Neural cell (in vitro differentiated cells): Measurements from ENCODE around the gene CNTNAP2.
"Not testable (repeated sequence)": the region's sequence is repeated elsewhere in the genome, so short reads cannot be mapped to it uniquely, and the experiment has no call there.

ENCODE experiments used
- EP300 ChIP-seq: fragments of 450-650 bp; conservative IDR thresholded peaks from 2 replicates; pipeline ENCODE4 v1.6.1; 2014; ENCODE audit warnings: antibody characterized with exemption, mild to moderate bottlenecking, moderate library complexity; ENCODE audit not compliant: poor library complexity, severe bottlenecking
- EZH2 ChIP-seq: fragments of 200-600, 300-800 bp; shearing (Covaris generic), sonication (generic); IDR thresholded peaks from 2 replicates; pipeline ENCODE4 v1.6.1; 2014; ENCODE audit warnings: antibody characterized with exemption, low read length, borderline replicate concordance, mild to moderate bottlenecking; ENCODE audit not compliant: insufficient read depth, poor library complexity, severe bottlenecking
- POLR2AphosphoS5 ChIP-seq: IDR thresholded peaks from 2 replicates; pipeline ENCODE4 v1.6.1; 2012
- RAD21 ChIP-seq: fragments of 450-650 bp; conservative IDR thresholded peaks from 2 replicates; pipeline ENCODE4 v1.6.1; 2014; ENCODE audit warnings: antibody characterized with exemption, mild to moderate bottlenecking, moderate library complexity
- TF ChIP-seq, protein P1 (sequence below): fragments of 450-650 bp; IDR thresholded peaks from 2 replicates; pipeline ENCODE4 v1.5.1; 2014; ENCODE audit warnings: antibody characterized with exemption, mild to moderate bottlenecking, moderate library complexity; ENCODE audit not compliant: poor library complexity, severe bottlenecking

DNA sequence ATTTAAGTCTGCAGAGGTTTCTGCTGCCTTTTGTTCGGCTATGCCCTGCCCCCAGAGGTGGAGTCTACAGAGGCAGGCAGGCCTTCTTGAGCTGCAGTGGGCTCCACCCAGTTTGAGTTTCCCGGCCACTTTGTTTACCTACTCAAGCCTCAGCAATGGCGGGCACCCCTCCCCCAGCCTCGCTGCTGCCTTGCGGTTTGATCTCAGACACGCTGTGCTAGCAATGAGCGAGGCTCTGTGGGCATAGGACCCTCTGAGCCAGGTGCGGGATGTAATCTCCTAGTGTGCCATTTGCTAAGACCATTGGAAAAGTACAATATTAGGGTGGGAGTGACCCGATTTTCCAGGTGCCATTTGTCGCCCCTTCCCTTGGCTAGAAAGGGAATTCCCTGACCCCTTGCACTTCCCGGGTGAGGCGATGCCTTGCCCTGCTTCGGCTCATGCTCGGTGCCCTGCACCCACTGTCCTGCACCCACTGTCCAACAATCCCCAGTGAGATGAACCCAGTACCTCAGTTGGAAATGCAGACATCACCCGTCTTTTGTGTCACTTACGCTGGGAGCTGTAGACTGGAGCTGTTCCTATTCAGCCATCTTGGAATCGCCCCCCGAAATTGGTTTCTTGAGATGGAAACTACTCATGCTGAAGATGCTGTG lies 1621.1 kb downstream of the CNTNAP2 start:
- TF ChIP-seq, protein P1, sequence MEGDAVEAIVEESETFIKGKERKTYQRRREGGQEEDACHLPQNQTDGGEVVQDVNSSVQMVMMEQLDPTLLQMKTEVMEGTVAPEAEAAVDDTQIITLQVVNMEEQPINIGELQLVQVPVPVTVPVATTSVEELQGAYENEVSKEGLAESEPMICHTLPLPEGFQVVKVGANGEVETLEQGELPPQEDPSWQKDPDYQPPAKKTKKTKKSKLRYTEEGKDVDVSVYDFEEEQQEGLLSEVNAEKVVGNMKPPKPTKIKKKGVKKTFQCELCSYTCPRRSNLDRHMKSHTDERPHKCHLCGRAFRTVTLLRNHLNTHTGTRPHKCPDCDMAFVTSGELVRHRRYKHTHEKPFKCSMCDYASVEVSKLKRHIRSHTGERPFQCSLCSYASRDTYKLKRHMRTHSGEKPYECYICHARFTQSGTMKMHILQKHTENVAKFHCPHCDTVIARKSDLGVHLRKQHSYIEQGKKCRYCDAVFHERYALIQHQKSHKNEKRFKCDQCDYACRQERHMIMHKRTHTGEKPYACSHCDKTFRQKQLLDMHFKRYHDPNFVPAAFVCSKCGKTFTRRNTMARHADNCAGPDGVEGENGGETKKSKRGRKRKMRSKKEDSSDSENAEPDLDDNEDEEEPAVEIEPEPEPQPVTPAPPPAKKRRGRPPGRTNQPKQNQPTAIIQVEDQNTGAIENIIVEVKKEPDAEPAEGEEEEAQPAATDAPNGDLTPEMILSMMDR: not testable (repeated sequence)
- not testable (repeated sequence) for TF ChIP-seq POLR2AphosphoS5, RAD21, EZH2, EP300
